ENCODE measurements around the gene XG. TPM values are rescaled to one million over a fixed set of nuclear protein-coding genes. Genes with fewer than 3 reads are reported as not detected.

The XG gene
- total and polyA plus RNA-seq, 9 of the 15 experiments (the other 6 are each of a cell fraction or from before 2014, with no cell fraction given), result 0.03 to 0.12 TPM; not detected in 7

DNA sequence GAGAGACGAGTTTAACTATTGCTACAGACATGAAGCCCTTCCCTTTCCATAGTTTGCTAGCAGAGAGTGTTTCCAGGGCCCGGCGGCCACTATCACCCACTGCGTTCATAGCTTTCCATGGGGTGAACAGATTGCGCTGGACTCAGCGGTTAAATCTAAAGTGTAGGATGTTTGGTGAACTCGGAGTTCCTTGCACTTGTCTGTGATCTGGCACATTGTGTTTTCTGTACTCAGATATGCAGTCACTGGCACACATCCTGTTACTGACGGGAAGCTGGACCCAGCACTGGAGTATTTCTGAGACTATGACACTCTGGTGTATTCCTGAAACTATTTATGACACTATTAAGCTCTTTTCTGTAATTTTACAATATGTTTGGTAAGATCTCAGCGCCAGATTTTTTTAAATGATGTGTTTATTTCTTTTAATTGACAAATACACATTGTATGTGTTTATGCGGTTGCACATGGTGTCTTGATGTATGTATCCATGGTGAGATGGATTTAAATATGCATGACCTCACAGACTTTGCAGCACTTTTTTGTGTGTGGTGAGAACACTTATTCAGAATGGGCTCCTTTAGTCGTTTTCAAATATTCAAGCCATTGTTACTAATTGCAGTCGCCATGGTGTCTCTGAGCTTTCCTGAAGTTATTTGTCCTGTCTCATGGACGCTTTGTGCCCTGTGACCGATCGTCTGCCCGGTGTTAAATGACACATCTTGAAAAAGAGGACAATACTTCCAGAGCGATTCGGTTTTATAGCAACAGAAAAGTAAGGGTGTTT is 46.6 kb upstream of the XG start:
- ATAC-seq (no peak), DNase-seq (ENCODE audit: extremely low read depth in 1 of 4, low spot score in 3 of 4) (no peak), FAIRE-seq (no peak)
- intact Hi-C loops (cut with micrococcal nuclease), result no loop called here
- no peaks in the 10 kb centered on the region; a peak in 2 of 5 replicates for H3K4me1 ChIP-seq (replicated peaks in 1 of 2; ENCODE audit: control insufficient read depth in 2 of 2, insufficient read depth in 2 of 2, low read length in 2 of 2)
- POLR2A ChIA-PET, result no interaction called here
- in situ Hi-C loops (cut with MboI), result no loop called here
- H3K9ac ChIP-seq (ENCODE audit: insufficient read depth in 1 of 2, low read depth in 2 of 2, low read length in 2 of 2), result no peak overlapping the region
- H3K9me1 ChIP-seq (ENCODE audit: control insufficient read depth, insufficient read depth, low read length), result no peaks in the 10 kb centered on the region
- no peak overlapping the region for H3K27ac ChIP-seq (ENCODE audit: extremely low read depth, low read depth, low read length)
- TF ChIP-seq MTA2 (IDR thresholded peaks at IDR 0.05; ENCODE audit: low read depth), result no peak
- H2AFZ ChIP-seq (ENCODE audit: low read depth, low read length), result no peak overlapping the region
- H3K4me2 ChIP-seq (ENCODE audit: insufficient read depth, low read length), result no peak overlapping the region
- no peak overlapping the region for H3K4me3 ChIP-seq
- CTCF ChIA-PET (ENCODE audit: low intra/inter-chr PET ratio), result no interaction called here
- 54% methylated on average over 17 of the region's 18 CpGs for WGBS (ENCODE audit: insufficient coverage, low coverage, missing lambda C conversion rate)
- no peaks in the 10 kb centered on the region for H4K20me1 ChIP-seq (replicated peaks; ENCODE audit: control insufficient read depth, insufficient read depth, low read length)
- no peaks in the 10 kb centered on the region for H3K9me3 ChIP-seq (replicated peaks; ENCODE audit: control insufficient read depth, insufficient read depth, low read depth, low read length)
- no peaks in the 10 kb centered on the region for H3K36me3 ChIP-seq (ENCODE audit: control insufficient read depth, insufficient read depth, low read length)
- BruUV-seq (replicated peaks), result no TSS peak
- no peaks in the 10 kb centered on the region for H3K27me3 ChIP-seq (ENCODE audit: control insufficient read depth in 2 of 2, insufficient read depth in 2 of 2, low read length in 2 of 2)
- H3K79me2 ChIP-seq (ENCODE audit: control insufficient read depth, insufficient read depth, low read length), result no peaks in the 10 kb centered on the region

- CTCF ChIA-PET (ENCODE audit: low intra/inter-chr PET ratio), result no interaction called here
- H3K4me3 ChIP-seq, result no peak overlapping the region
- no peaks in the 10 kb centered on the region for H3K9me3 ChIP-seq (replicated peaks; ENCODE audit: control insufficient read depth, insufficient read depth, low read depth, low read length)
- no peaks in the 10 kb centered on the region for H3K79me2 ChIP-seq (ENCODE audit: control insufficient read depth, insufficient read depth, low read length)
- peak overlapping the region; percentile 40; the same call in 1 of the 3 replicates for H3K27ac ChIP-seq (ENCODE audit: extremely low read depth, low read depth, low read length)
- H3K36me3 ChIP-seq (ENCODE audit: control insufficient read depth, insufficient read depth, low read length), result no peaks in the 10 kb centered on the region
- no peaks in the 10 kb centered on the region for H3K9me1 ChIP-seq (ENCODE audit: control insufficient read depth, insufficient read depth, low read length)
- no peaks in the 10 kb centered on the region for H3K27me3 ChIP-seq (ENCODE audit: control insufficient read depth in 2 of 2, insufficient read depth in 2 of 2, low read length in 2 of 2)
- WGBS (ENCODE audit: insufficient coverage, low coverage, missing lambda C conversion rate), result 15% methylated on average over 10 of the region's 12 CpGs
- FAIRE-seq (no peak), DNase-seq (ENCODE audit: extremely low read depth in 1 of 4, low spot score in 3 of 4) (peak in 1 of 4 experiments; percentile 19), ATAC-seq (no peak; the same call in 1 of the 3 replicates)
- in situ Hi-C loops (cut with MboI) (no loop called here), intact Hi-C loops (cut with micrococcal nuclease) (no loop called here)
- no peak overlapping the region for H2AFZ ChIP-seq (ENCODE audit: low read depth, low read length)
- H3K4me1 ChIP-seq (replicated peaks in 1 of 2; ENCODE audit: control insufficient read depth in 2 of 2, insufficient read depth in 2 of 2, low read length in 2 of 2), result no peaks in the 10 kb centered on the region; a peak in 1 of 5 replicates
- no peak overlapping the region for H3K9ac ChIP-seq (ENCODE audit: insufficient read depth in 1 of 2, low read depth in 2 of 2, low read length in 2 of 2)
- no peaks in the 10 kb centered on the region for H4K20me1 ChIP-seq (replicated peaks; ENCODE audit: control insufficient read depth, insufficient read depth, low read length)
- BruUV-seq (replicated peaks), result no TSS peak
- POLR2A ChIA-PET, result no interaction called here
- no peak overlapping the region for H3K4me2 ChIP-seq (ENCODE audit: insufficient read depth, low read length)
- TF ChIP-seq SP2 (IDR thresholded peaks at IDR 0.05; ENCODE audit: extremely low read depth, low read depth, low read length, poor library complexity, severe bottlenecking), result no peak
- TF ChIP-seq, protein P1, sequence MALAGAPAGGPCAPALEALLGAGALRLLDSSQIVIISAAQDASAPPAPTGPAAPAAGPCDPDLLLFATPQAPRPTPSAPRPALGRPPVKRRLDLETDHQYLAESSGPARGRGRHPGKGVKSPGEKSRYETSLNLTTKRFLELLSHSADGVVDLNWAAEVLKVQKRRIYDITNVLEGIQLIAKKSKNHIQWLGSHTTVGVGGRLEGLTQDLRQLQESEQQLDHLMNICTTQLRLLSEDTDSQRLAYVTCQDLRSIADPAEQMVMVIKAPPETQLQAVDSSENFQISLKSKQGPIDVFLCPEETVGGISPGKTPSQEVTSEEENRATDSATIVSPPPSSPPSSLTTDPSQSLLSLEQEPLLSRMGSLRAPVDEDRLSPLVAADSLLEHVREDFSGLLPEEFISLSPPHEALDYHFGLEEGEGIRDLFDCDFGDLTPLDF (CRISPR knock-in tag; IDR thresholded peaks at IDR 0.05), result no peak
- no peak for TF ChIP-seq CBX2 (IDR thresholded peaks at IDR 0.05; ENCODE audit: insufficient read depth, low read length, poor library complexity, severe bottlenecking)
- no peak for TF ChIP-seq ARNT (IDR thresholded peaks at IDR 0.05)
- TF ChIP-seq ZNF263 (CRISPR knock-in tag; IDR thresholded peaks at IDR 0.05; ENCODE audit: borderline replicate concordance), result no peak
- TF ChIP-seq ZNF24 (IDR thresholded peaks at IDR 0.05), result no peak
- no peak for TF ChIP-seq ZNF282 (CRISPR knock-in tag; IDR thresholded peaks at IDR 0.05)
- TF ChIP-seq, protein P2, sequence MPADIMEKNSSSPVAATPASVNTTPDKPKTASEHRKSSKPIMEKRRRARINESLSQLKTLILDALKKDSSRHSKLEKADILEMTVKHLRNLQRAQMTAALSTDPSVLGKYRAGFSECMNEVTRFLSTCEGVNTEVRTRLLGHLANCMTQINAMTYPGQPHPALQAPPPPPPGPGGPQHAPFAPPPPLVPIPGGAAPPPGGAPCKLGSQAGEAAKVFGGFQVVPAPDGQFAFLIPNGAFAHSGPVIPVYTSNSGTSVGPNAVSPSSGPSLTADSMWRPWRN (IDR thresholded peaks at IDR 0.05; ENCODE audit: low read depth), result no peak
- TF ChIP-seq NCOA6 (IDR thresholded peaks at IDR 0.05), result no peak
- no peak for TF ChIP-seq ZNF217 (CRISPR knock-in tag; IDR thresholded peaks at IDR 0.05)
- TF ChIP-seq CC2D1A (IDR thresholded peaks at IDR 0.05), result no peak
- TF ChIP-seq, protein P3, sequence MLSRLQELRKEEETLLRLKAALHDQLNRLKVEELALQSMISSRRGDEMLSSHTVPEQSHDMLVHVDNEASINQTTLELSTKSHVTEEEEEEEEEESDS (CRISPR knock-in tag; IDR thresholded peaks at IDR 0.05), result no peak
- no peak for TF ChIP-seq ZNF408 (CRISPR knock-in tag; IDR thresholded peaks at IDR 0.05; ENCODE audit: low read depth)
- TF ChIP-seq RBM15 (IDR thresholded peaks at IDR 0.05; ENCODE audit: insufficient read depth, low read length), result no peak
Measured at GRCh38 chrX:2707334-2707760, 44.5 kb upstream of the XG start.
